ENCODE results near the gene IFIT2. TPM values are rescaled to one million over a fixed set of nuclear protein-coding genes. Genes with fewer than 3 reads are reported as not detected.

Gene IFIT2
- total RNA-seq, 1 experiment from 2014 or later: 1.0 TPM

DNA sequence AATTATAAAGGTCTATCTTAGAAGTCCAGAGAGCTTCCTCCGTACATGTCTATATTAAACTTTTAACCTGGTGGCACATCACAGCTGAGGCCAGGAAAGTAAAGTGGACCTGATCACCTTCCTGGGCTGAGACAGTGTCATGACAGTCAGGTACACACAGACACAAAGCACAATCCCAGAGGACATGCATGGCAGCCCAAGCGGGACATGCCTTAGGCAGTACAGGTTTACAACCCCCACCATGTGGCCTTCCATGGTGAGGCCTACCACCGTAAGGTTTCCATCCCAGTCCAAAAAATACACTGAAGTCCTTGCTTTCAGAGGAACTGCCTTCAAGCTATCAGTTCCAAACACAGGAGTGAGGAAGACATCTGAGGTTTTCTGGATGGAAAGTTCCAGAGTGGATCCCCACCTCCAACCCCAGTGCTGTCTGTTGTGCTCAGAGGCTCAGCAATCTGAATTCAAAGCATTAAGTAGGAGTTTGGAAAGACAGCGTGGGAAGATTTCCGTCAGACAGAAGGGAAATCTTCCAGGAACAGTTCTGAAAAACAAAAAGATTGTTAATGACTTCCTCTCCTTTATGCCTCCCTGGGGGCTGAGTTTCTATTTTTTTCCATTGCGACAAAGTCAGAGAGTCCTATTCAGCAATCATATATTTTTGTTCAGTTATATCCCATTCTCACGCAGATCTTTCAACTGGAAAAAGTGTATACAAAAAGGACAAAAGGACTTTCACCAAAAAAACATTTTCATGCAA, 46.0 kb downstream of the IFIT2 start (continued):
- TF ChIP-seq ELF1 (IDR thresholded peaks at IDR 0.05; ENCODE audit: borderline replicate concordance, low read depth): no peak
- no peak for TF ChIP-seq POLR2AphosphoS5 (IDR thresholded peaks at IDR 0.05; ENCODE audit: low read depth, low read length)
- TF ChIP-seq, protein P1, sequence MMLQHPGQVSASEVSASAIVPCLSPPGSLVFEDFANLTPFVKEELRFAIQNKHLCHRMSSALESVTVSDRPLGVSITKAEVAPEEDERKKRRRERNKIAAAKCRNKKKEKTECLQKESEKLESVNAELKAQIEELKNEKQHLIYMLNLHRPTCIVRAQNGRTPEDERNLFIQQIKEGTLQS (IDR thresholded peaks at IDR 0.05): no peak

DNA sequence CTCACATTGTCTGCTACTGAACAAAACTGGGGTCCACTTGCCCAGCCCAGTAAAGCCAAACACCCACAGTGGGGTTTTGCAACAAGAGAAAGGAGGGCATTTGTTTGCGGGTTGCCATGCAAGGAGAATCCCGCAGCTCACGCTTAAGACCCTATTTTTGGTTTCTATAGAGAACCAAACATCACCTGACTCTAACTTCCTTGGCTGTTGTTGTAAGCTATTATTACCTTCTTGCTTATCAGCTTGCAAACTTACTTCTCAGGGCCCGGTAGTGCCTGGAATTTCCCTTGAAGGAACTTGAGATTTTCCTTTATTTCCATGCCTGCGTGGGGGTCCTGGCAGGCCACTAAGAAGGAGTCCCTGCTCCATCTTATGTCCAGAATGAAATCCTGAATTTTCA, 46.6 kb downstream of the IFIT2 start:
- no peak overlapping the region for H3K4me2 ChIP-seq (ENCODE audit: low read length)
- ChIA-PET RAD21 (ENCODE audit: low non-redundant PET in 1 of 2, low total read pairs in 2 of 2, uncharacterized antibody in 2 of 2, unreplicated experiment in 2 of 2) (no interaction called here), POLR2A (no interaction called here), CTCF (no interaction called here)
- H3K27ac ChIP-seq (ENCODE audit: low read depth, low read length): no peak overlapping the region
- H3K36me3 ChIP-seq (ENCODE audit: control insufficient read depth in 1 of 2, insufficient read depth in 2 of 2, low read length in 2 of 2): no peaks in the 10 kb centered on the region
- H3K9ac ChIP-seq (ENCODE audit: low read length): no peak overlapping the region
- no TSS peak for BruUV-seq (replicated peaks)
- intact Hi-C loops (cut with micrococcal nuclease): no loop called here
- H2AFZ ChIP-seq (ENCODE audit: low read depth, low read length, poor library complexity, severe bottlenecking): no peak overlapping the region
- H3K9me3 ChIP-seq (ENCODE audit: control insufficient read depth in 1 of 2, insufficient read depth in 1 of 2, low read depth in 1 of 2, low read length in 2 of 2): no peaks in the 10 kb centered on the region
- H3K79me2 ChIP-seq (ENCODE audit: insufficient read depth, low read length): no peaks in the 10 kb centered on the region
- no peaks in the 10 kb centered on the region for H3K9me2 ChIP-seq (ENCODE audit: insufficient read depth)
- no peaks in the 10 kb centered on the region for H4K20me1 ChIP-seq (ENCODE audit: insufficient read depth)
- H3K4me3 ChIP-seq (replicated peaks in 1 of 2; ENCODE audit: low read depth in 1 of 2, low read length in 2 of 2): no peak overlapping the region
- DNase-seq (ENCODE audit: low read depth, low spot score) (no peak), ATAC-seq (no peak)
- peaks cover 16 to 25% of the 10 kb centered on the region in 2 experiments for H3K4me1 ChIP-seq (ENCODE audit: control insufficient read depth in 1 of 2, insufficient read depth in 2 of 2, low read length in 2 of 2)
- TF ChIP-seq POLR2A (IDR thresholded peaks at IDR 0.05; ENCODE audit: borderline replicate concordance, extremely low read depth, insufficient read depth, insufficient read length): no peak
- TF ChIP-seq, protein P2, sequence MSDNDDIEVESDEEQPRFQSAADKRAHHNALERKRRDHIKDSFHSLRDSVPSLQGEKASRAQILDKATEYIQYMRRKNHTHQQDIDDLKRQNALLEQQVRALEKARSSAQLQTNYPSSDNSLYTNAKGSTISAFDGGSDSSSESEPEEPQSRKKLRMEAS (IDR thresholded peaks at IDR 0.05): no peak
- TF ChIP-seq YY1 (IDR thresholded peaks at IDR 0.05; ENCODE audit: extremely low read depth, insufficient replicate concordance, low read depth, low read length): no peak
- TF ChIP-seq ZBTB33 (IDR thresholded peaks at IDR 0.05; ENCODE audit: extremely low read depth, insufficient replicate concordance, low read length): no peak
- no peaks in the 10 kb centered on the region for H3K27me3 ChIP-seq (ENCODE audit: insufficient read depth, low read length)

All from HCT116 (cell line).